ENCODE measurements around the gene EXOC3L1.

Gene EXOC3L1

DNA sequence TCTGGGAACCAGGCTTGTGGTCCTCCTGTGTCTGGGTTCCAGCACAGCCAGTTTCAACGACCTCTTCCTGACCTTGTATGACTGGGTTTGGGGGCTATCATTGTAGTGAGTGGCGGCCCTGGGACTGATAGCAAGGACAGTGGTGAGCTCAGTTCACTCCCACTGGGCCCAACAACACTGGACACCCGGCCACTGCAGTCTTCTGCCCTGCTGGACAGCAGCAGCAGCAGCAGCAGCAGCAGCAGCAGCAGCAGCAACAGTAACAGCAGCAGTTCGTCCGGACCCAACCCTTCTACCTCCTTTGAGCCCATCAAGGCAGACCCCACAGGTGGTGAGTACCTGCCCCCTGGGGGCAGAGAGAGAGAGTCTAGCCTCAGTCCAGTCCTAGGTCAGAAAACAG lies 5.7 kb upstream of the EXOC3L1 start:
- DNase-seq: no peak

DNA sequence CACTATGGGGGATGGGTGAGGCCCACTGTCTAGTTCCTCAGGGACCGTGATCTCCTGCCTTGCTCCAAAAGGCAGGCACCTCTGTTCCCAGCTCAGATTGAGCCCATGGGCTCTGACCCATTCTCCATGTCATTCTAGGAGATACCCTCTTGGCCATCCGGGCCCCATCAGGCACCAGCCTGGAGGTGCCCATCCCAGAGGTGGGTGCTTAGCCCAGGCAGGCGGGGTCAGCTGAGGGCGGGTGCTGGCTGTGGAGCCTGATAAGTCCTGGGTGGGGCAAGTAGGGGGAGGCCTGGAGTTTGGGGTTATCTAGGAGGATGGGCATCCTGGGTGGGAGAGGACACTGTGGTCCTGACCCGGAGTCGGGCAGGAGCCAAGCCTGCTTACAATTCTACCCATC lies 4.3 kb upstream of the EXOC3L1 start:
- no peak for DNase-seq

DNA sequence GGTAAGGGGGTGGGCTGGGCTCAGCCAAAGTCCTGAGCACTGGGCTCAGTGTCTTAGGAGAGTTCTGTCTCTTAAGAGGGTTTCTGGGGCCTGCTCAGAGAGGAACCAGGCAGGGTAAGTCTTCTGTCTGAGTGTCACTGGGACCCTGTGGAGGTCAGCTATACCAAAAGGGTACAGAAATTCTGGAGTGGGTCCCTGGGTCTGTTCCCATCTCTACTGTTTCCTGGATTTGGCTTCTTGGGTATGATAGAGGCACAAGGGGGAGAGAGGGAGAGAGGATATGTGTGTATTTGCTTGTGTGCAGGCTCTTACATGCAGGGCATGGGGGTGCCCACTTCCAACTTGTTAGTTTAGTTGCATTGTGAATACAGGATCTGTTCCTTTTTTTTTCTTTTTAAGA lies 3.6 kb upstream of the EXOC3L1 start:
- DNase-seq: no peak

DNA sequence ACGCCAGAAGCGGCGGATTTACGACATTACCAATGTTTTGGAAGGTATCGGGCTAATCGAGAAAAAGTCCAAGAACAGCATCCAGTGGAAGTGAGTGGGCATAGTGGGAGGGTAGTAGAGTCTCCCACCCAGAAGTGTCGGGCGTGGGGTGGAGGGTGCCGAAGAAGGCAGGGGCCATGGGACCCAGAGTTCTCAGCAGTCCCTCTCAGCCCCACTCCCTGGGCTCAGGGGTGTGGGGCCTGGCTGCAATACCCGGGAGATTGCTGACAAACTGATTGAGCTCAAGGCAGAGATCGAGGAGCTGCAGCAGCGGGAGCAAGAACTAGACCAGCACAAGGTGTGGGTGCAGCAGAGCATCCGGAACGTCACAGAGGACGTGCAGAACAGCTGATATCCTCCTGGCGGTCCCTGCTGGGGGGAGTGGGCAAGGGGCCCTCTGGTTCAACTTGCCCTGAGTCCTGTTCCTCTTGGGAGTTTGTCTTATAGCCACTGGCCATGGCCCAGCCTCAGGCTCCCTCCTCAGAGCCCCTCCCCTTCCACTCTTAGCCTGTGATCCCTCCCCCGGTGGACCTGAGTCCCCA lies 2.9 kb upstream of the EXOC3L1 start:
- no peak for DNase-seq

DNA sequence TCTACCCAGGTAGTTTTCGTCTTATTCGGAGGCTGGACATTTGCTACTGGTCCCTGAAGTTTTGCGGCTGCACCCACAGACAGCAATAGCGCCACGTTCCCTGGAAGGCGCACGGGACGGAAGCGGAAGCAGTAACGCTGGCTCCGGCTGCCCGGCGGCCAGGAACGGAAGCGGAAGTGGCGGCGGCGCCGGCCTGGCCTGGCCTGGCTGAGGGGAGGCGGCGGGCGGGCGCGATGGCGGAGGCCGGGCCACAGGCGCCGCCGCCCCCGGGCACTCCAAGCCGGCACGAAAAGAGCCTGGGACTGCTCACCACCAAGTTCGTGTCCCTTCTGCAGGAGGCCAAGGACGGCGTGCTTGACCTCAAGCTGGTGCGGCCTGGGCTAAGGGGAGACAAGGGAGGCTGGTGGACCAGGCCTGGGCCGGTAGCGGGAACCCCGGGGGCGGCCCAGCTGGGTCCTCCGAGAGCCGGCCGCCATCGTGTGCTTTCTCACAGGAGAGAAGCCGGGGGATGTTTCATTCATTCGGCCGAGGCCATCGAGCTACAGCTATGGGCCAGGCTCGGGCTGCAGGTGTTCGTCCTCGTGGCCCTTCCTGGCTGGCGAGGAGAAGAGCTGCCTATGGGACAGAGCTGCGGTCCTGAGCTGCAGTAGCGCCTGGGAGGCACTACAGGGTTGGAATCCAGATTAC lies 2.2 kb upstream of the EXOC3L1 start, which contains the start of gene E2F4:
Gene E2F4 (plus strand): TSS at position 161 of the 687 bp plus-strand sequence. CDS start 73 bp downstream, at position 234.
- DNase-seq: peak; percentile 63 to 71

DNA sequence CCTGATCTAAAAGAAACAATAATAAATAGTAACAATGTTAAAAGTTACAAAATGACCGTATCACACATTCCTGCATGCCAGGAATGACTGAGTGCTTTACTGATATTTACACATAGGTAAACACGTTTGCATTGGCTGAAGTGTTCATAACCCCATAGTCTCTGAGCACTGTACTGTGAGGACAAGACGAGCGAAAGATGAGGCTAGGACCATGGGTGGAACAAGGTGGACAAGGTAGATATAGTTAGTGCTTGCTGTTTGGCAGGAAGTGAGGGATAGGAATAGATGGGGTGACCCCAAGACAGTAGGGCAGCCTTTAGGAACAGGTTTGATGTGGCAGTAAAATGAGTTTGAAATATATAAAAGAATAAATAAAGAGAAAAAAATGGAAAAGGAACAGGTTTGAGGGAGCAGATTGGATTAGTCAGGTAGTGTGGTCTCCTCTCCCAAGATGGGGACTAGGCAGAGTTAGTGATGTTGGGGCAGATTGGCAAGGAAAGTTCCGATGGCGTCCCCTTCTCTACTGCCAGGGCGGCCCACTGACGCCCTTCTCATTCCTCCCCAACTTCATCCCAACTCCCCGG lies 1.6 kb upstream of the EXOC3L1 start:
- no peak for DNase-seq

DNA sequence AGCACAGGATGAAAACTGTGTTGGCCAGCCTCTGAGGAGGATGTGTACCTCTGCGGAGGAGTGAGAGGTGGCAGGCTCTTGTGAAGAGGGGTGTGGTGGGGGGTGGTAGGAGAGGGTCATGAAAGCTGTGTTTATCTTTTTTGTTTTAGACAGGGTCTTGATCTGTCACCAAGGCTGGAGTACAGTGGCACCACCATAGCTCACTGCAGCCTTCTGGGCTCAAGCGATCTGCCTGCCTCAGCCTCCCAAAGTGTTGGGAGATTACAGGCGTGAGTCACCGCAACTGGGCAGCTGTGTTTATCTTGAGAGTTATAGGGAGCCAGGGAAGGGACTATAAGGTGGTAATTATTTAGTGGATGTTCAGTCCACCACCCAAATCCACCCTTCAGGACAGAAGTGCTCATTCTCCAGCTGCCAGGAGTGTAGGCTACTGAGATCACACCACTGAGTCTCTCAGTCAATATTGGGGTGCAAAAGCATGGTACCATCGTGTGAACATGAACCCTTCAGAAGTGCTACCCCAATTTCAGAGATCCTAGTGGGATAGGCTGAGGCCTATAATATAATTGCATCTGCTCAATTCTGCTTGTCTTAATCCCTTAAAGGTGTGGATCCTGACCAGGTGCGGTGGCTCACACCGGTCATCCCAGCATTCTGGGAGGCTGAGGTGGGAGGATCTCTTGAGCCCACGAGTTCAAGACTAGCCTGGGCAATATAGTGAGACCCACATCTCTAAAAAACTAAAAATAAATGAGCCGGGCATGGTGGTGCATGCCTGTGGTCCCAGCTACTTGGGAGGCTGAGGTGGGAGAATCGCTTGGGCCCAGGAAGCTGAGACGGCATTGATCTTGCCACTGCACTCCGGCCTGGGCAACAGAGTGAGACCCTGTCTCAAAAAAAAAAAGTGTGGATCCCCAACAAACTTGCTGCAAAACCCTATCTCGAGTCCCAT lies 788 bp upstream of the EXOC3L1 start:
- DNase-seq: no peak

DNA sequence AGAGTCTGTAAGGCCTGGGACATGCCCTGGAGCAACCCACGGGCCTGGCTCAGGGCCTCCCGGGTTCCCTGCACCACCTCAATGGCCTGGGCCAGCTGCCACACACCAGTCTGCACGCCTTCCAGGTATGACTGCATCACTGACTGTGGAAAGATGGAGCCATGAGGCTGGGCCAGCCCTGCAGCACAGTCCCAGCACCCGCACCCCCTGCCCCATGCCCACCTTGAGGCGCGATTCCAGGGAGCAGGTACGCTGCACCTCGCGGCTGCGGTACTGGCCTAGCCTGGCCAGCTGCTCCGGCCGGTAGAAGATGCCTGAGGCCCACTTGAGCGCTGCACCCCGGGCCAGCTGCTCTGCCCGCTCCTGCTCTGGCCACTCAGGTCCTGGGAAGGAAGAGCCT lies 1.1 kb downstream of the EXOC3L1 start:
- no peak for DNase-seq

DNA sequence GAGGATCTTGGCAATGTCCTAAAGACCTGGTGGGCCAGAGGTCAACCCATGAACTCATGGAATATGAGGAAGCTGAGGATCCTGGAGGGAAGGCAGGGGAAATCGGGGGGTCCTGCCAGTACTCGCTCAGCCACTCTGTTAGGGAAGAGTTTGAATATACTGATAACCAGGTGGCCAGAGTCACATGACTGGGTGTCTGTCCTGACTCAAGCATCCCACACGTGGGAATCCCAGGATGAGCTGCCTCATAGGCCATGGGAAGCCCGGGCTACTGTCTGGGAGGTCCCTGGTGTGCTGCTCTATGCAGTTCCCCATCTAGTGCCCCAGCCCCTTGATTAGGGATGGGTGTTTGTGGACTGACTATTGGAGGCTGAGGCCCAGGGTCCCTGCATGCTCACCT lies 1.6 kb downstream of the EXOC3L1 start:
- no peak for DNase-seq

DNA sequence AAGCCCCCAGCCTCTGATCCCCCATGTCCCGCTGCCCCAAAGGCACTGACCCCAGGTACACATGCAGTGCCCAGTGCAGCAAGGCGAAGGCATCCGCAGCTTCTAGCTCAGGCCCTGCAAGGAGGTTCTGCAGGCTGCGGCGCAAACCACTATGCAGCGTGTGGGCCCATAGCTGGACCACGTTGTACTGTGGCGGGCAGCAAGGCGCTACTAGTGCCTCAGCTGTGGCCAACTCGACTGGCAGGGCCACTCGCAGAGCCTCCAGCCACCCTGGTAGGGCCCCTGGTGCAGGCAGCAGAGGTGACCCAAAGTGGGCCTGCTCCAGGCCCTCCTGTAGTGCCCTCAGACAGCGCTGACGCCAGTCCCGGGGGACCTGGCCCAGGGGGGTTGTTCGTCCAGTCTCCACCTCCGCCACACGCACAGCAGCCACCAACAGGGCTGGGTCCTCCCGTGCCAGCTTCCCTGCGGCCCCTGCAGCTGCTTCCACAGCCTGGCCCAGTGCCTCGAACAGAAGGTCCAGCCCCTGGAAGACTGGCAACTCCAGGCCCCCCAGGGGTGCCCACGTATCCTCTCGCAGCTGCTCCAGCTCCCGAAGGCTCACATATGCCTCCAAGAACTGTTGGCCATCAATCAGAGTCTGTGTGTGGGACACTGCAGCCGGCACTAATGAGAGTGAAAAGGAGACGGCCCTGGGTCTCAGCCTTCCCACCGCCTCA lies 2.6 kb downstream of the EXOC3L1 start:
- no peak for DNase-seq

DNA sequence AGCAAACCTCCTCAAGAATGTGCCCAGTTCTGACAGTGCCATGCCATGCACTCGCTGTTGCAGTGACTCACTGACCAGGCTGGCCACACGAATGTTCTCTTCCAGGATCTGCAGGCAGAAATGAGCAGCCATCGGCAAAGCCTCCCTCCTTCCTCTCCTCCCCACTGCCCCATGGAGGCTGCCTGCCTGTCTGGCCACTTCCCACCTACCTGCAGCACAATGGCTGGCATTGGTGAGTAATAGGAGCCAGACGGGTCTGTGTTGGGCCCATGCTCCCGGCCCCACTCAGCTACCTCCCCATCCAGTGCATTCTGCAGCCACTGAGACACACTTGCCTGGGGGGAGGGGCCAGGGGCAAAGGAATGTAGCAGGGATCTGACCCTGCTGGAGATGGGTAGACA lies 3.4 kb downstream of the EXOC3L1 start:
- no peak for DNase-seq

DNA sequence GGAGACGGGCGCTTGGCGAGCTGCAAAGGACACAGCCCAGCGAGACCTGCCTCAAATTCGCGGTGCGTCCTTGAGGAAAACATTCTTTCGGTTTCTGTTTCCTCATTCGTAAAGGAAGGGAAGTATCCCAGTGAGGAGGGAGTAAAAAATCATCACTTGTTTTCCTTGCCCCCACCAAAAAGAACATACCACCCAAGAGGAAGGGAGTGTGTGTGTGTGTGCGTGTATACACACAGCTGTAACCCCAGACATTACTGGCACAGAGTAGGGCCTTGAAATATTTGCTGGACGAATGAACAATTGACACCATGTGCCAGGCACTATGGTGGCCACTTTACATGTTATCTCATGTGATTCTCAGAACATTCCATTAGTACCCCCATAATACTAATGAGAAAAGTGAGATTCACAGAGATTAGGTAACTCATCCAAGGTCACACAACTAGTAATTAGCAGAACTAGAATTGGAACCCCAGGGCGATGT lies 4.2 kb downstream of the EXOC3L1 start:
- DNase-seq: no peak

DNA sequence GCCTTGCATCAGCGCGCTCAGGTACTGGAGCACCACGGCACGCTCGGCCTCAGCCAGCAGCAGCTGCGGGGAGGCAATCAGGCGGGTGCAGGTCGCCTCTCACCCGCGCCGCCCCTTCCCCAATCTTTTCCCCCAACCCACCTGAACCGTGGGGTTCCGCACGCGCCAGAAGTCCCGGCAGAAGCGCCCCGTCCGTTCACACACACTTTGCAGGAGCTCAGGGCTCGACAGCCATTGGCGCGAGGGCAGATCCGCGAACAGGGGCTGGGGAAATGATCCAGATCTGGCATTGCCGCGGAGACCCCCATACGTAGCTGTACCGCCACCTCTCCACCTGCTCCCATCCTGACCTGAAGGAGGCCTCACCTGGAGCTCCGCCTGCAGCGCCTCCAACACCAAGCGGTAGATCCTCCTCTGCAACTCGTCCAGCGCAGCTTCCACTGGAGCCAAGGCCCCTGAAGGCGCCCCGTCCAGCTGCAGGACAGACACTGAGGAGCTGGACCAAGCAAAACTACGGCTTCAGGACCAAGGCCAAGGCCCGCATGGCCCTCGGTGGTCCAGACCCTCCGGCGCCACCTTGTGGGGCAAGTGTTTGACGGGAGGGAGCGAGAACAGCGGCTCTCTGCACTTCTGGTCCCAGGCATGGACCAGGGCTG lies 4.8 kb downstream of the EXOC3L1 start:
- peak; percentile 15 to 20 for DNase-seq

DNA sequence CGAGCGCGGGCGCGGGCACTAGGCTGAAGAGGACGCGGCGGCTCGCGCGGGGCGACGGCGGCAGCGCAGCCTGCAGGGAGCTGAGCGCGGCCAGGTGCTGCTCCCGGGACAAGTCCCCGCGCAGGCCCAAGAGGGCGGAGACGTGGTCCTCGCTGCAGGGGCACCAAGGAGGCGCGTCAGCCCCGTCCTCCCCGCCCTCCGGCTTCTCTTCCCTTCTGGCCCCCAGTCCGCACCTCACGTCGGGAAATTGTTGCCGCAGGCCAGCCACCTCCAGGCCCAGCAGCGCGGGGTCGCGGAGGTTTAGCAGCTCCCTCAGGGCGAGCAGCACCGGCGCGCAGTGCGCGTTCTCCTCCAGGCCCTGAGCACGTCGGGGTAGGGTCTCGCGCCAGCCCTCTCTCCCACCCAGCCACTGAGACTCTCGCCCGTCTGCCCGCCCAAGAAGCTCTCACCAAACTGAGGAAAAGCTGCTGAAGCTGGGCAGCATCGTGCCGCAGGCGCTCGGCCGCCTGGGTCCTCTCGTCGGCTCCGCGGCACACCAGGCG lies 5.4 kb downstream of the EXOC3L1 start:
- DNase-seq: no peak

DNA sequence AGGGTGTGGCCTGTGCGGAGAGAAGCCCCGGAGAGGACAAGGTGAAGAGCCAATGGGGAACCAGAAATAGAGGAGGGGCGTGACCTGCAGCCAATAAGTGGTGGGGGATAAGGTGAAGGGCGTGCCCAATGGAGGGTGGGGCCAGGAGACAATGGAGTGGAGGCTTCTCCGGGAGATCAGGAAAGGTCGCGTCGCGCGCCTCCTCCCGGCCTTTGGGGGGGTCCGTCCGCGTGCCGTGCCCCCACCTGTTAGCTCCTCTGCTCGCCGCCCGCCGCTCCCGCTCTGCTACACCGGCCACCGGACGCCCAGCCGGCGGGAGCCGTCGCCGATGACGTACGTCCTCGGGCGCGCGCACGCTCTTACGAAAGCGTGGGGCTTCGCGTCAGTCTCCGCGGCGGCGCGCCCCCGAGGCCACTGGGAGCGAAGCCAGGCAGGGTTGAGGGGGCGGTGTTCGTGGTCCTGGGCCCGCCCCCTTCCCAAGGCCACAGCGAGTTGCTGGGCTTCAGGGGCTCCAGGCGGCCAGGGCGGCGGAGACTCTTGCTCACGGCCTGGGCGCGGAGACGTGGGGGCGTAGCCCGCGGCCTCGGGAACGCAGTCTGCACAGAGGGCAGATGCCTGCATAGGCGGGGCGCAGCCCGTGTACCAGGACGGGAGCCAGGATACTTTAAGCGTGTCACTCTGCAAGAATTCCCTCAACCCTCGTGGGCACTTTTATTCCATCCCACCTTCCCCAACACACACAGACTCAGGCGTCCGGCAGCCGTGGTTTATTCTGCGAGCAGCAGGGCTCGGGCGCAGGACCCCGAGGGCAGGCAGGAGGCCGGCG lies 6.1 kb downstream of the EXOC3L1 start, which contains the start of gene MATCAP1:
Gene MATCAP1 (minus strand): TSS at position 337 of the 826 bp plus-strand sequence. CDS start 3,353 bp downstream, outside the sequence.
- peak; percentile 87 to 94 for DNase-seq

DNA sequence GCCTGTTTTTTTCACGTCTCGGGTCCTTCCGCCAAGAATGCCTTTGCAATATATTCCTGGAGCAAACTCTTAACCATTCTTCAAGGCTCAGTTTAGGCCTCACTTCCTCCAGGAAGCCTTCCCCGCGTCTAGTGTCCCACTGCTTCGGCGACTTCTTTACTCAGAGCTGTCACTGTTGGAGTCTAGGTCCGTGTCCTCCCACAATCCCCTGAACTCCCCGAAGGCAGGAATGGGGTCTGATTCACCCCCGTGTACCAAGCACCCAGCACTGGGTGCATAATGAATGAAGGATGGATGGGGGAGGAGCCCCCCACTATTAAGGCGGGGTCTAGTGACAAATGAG lies 6.7 kb downstream of the EXOC3L1 start:
- DNase-seq: no peak

DNA sequence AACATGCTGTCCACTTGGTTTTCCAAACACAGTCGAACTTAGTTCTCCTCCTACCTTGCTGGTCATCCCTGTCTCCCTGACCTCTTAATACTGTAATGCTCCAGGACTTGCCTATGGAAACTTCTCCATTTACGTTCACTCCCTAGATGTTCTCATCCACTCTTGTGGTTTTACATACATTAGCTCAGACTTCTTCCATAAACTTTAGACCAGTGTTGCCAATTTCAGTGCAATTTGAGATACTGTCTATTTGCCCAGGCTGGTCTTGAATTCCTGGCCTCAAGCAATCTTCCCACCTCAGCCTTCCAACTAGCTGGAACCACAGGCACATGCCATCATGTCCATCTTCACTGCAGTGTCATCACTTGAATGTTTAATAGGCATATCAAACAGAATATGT lies 7.6 kb downstream of the EXOC3L1 start:
- no peak for DNase-seq

DNA sequence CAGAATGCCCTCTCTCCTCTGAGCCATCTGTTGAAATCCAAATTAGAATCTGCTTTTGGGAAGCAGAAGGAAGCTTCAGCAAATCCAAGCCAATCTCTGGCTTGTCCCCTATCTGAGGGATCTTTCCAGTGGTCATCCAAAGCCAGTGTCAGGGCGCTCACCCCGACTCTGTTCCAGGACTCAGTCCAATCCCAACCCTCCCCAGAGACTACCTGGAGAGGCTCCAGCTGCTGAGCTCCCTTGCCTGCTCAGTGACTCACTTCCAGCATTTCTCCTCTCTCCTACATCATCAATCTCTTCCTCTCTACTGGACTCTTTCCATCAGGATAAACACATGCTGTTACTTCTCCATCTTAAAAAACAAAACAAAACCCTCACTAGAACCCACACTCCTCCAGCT lies 8.6 kb downstream of the EXOC3L1 start:
- DNase-seq: no peak

DNA sequence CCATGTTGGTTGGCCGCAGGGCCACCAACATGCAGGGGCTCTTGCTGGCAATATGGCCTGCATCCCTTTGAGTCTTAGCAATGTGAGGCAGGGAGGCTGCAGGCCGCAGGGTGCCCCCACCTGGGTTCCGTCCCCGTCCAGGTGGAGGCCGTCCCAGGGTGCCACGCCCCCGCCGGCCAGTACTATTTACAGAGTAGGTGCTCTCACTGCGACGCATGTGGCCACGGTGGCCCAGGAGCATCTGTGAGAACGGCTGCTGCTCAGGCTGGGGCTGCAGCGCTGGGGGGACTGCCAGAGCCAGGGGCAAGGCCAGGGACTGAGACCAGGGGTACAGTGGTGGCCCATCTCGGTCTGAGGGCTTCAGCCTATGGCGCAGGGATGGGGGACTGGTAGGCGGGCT lies 9.8 kb downstream of the EXOC3L1 start:
- no peak for DNase-seq

DNA sequence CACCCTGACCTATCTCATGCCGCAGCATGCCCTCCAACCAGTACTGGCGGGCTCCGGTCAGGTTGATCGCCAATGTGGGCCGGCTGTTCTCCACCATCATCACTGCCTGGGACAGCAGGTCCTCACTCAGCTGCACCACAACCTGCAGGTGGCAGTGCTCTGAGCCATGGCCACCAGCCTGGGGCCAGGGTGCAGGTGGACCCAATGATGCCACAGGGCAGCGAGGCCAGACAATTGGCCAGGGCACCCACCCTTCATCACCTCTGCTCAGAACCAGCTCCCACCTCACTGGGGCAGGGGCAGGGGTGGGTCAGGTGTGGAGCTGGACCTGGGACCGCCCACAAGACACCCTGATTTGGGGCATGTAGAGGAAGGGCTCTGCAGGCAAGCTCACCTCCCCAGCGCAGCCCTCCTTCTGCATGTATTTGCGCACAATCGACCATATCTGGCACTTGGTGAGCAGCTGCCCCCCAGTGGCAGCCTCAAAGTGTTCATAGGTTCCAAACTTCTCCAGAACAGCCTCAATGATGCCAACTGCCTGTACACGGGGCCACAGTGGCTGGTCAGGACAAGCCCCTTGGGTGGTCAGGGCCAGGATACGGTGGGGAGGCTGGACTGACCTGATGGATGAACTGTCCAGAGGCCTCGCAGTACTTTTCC lies 10.4 kb downstream of the EXOC3L1 start:
- DNase-seq: no peak
